Mesenchymal stem cell (in vitro differentiated cells and primary cell): Measurements from ENCODE around the gene POFUT2.

Experiments used
- DNase-seq: peaks from one replicate; pipeline ENCODE4 v3.0.0-alpha.2; 2013
- H2AFZ ChIP-seq: one replicate; pipeline ENCODE4 v1.6.1; 2013; ENCODE audit warnings: low read depth, mild to moderate bottlenecking, control low read depth, inconsistent platforms, low read length, moderate library complexity
- H2AK5ac ChIP-seq: 2 replicates; pipeline ENCODE4 v1.6.1; 2013; ENCODE audit warnings: low read length, moderate library complexity, mild to moderate bottlenecking, inconsistent platforms; ENCODE audit not compliant: severe bottlenecking
- H2BK120ac ChIP-seq: one replicate; pipeline ENCODE4 v1.6.1; 2013; ENCODE audit warnings: low read depth, mild to moderate bottlenecking, inconsistent platforms, low read length, moderate library complexity
- H2BK12ac ChIP-seq, 2 experiments: one replicate each; pipeline ENCODE4 v1.6.1; 2013; ENCODE audit warnings: inconsistent platforms in 2 of 2, low read length in 2 of 2, mild to moderate bottlenecking in 2 of 2, moderate library complexity in 2 of 2, control low read depth in 1 of 2
- H2BK15ac ChIP-seq: one replicate; pipeline ENCODE4 v1.6.1; 2013; ENCODE audit warnings: mild to moderate bottlenecking, low read depth, inconsistent platforms; ENCODE audit not compliant: poor library complexity, severe bottlenecking
- H2BK5ac ChIP-seq: 2 replicates; pipeline ENCODE4 v1.6.1; 2013; ENCODE audit warnings: low read depth, mild to moderate bottlenecking, low read length, control low read depth, inconsistent platforms; ENCODE audit not compliant: poor library complexity, severe bottlenecking
- H3K14ac ChIP-seq, 2 experiments: one replicate each; pipeline ENCODE4 v1.6.1; 2013; ENCODE audit warnings: inconsistent platforms in 2 of 2, low read length in 2 of 2, control low read depth in 1 of 2, mild to moderate bottlenecking in 1 of 2, moderate library complexity in 1 of 2
- H3K18ac ChIP-seq, 2 experiments: one replicate each; pipeline ENCODE4 v1.6.1; 2013; ENCODE audit warnings: inconsistent platforms in 2 of 2, low read length in 2 of 2, control low read depth in 1 of 2, low read depth in 1 of 2, mild to moderate bottlenecking in 1 of 2
- H3K23ac ChIP-seq, 2 experiments: one replicate each; pipeline ENCODE4 v1.6.1; 2013; ENCODE audit warnings: inconsistent platforms in 2 of 2, low read length in 2 of 2, mild to moderate bottlenecking in 2 of 2, moderate library complexity in 2 of 2, control low read depth in 1 of 2
- H3K27ac ChIP-seq: 2 replicates; pipeline ENCODE4 v1.5.1; 2013; ENCODE audit warnings: mild to moderate bottlenecking, moderate library complexity, low read length, control low read depth, inconsistent platforms; ENCODE audit not compliant: poor library complexity, severe bottlenecking
- H3K27me3 ChIP-seq, 2 experiments: 2 replicates each; pipeline versions ENCODE4 v1.6.1 to v1.7.0; 2013; ENCODE audit warnings: low read length in 2 of 2, mild to moderate bottlenecking in 2 of 2, moderate library complexity in 2 of 2, control low read depth in 1 of 2, inconsistent platforms in 1 of 2; ENCODE audit not compliant: control insufficient read depth in 1 of 2, insufficient read depth in 1 of 2
- H3K36me3 ChIP-seq, 2 experiments: 2 replicates each; pipeline versions ENCODE4 v1.6.1 to v1.7.0; 2013; ENCODE audit warnings: low read length in 2 of 2, control low read depth in 1 of 2, inconsistent platforms in 1 of 2, low read depth in 1 of 2, mild to moderate bottlenecking in 1 of 2; ENCODE audit not compliant: insufficient read depth in 2 of 2, control insufficient read depth in 1 of 2
- H3K4ac ChIP-seq, 2 experiments: one replicate each; pipeline ENCODE4 v1.6.1; 2013; ENCODE audit warnings: inconsistent platforms in 2 of 2, low read length in 2 of 2, mild to moderate bottlenecking in 2 of 2, moderate library complexity in 2 of 2, control low read depth in 1 of 2, low read depth in 1 of 2
- H3K4me1 ChIP-seq: 2 replicates; pipeline ENCODE4 v1.6.1; 2013; ENCODE audit warnings: low read depth, low read length, control low read depth; ENCODE audit not compliant: control insufficient read depth, insufficient read depth
- H3K4me2 ChIP-seq: 2 replicates; pipeline ENCODE4 v1.6.1; 2013; ENCODE audit warnings: low read length, mild to moderate bottlenecking, inconsistent platforms; ENCODE audit not compliant: poor library complexity, severe bottlenecking
- H3K4me3 ChIP-seq, 2 experiments: 2 replicates each; pipeline versions ENCODE4 v1.5.1 to v1.7.0; 2013; ENCODE audit warnings: low read length in 2 of 2, mild to moderate bottlenecking in 2 of 2, control low read depth in 1 of 2, low read depth in 1 of 2; ENCODE audit not compliant: insufficient read depth in 1 of 2
- H3K79me1 ChIP-seq: replicated peaks from 2 replicates; pipeline ENCODE4 v1.6.1; 2013; ENCODE audit warnings: mild to moderate bottlenecking, control low read depth, low read length, inconsistent platforms; ENCODE audit not compliant: poor library complexity, severe bottlenecking
- H3K9ac ChIP-seq: 2 replicates; pipeline ENCODE4 v1.7.0; 2013; ENCODE audit warnings: mild to moderate bottlenecking, low read length, moderate library complexity
- H3K9me3 ChIP-seq: 2 replicates; pipeline ENCODE4 v1.7.0; 2013; ENCODE audit warnings: mild to moderate bottlenecking, low read length; ENCODE audit not compliant: control insufficient read depth
- H4K8ac ChIP-seq: one replicate; pipeline ENCODE4 v1.6.1; 2013; ENCODE audit warnings: inconsistent platforms, mild to moderate bottlenecking, low read length, moderate library complexity
- H4K91ac ChIP-seq: one replicate; pipeline ENCODE4 v1.6.1; 2013; ENCODE audit warnings: mild to moderate bottlenecking, low read length, inconsistent platforms
- WGBS: methylation state at CpG from one replicate; pipeline ENCODE4 v1.1.7; 2013; ENCODE audit warnings: mixed read lengths; 5-methylcytosine and 5-hydroxymethylcytosine counted together

POFUT2 gene

GRCh38 chr21:45234965-45235364 lies 52.7 kb downstream of the POFUT2 start:
- no peak overlapping the region for H3K14ac ChIP-seq

GRCh38 chr21:45234127-45234526 lies 53.6 kb downstream of the POFUT2 start:
- Histone ChIP-seq H2BK5ac (no peak overlapping the region), H3K27me3 (peaks cover 0 to 78% of the 10 kb centered on the region in 2 experiments), H3K79me1 (no peaks in the 10 kb centered on the region), H3K18ac (no peak overlapping the region), H2AFZ (no peak overlapping the region), H3K4ac (no peak overlapping the region), H2BK12ac (no peak overlapping the region), H2BK15ac (no peak overlapping the region), H3K4me1 (peaks cover 2% of the 10 kb centered on the region), H3K27ac (no peak overlapping the region), H2BK120ac (no peak overlapping the region), H3K14ac (no peak overlapping the region), H3K9me3 (peaks cover 11% of the 10 kb centered on the region), H3K4me3 (no peak overlapping the region), H4K91ac (no peak overlapping the region), H3K23ac (no peak overlapping the region), H3K36me3 (no peaks in the 10 kb centered on the region), H4K8ac (no peak overlapping the region), H2AK5ac (no peak overlapping the region), H3K4me2 (no peak overlapping the region), H3K9ac (no peak overlapping the region)
- no peak for DNase-seq
- 96% methylated on average over 28 of the region's 28 CpGs for WGBS

More at GRCh38 chr21:45234965-45235364, 52.7 kb downstream of the POFUT2 start:
- no peaks in the 10 kb centered on the region for H3K79me1 ChIP-seq
- no peak overlapping the region for H4K91ac ChIP-seq
- no peak overlapping the region for H3K4me2 ChIP-seq
- peaks cover 11% of the 10 kb centered on the region for H3K9me3 ChIP-seq
- H2AFZ ChIP-seq, result no peak overlapping the region
- H2BK120ac ChIP-seq, result no peak overlapping the region
- H2BK15ac ChIP-seq, result no peak overlapping the region
- no peak overlapping the region for H2BK12ac ChIP-seq
- no peak overlapping the region for H3K9ac ChIP-seq
- no peak overlapping the region for H2AK5ac ChIP-seq
- WGBS, result 89% methylated on average over 7 of the region's 8 CpGs
- H4K8ac ChIP-seq, result peak overlapping the region; percentile 12
- no peak overlapping the region for H3K27ac ChIP-seq
- H3K4ac ChIP-seq, result no peak overlapping the region
- no peak overlapping the region for H3K23ac ChIP-seq
- H3K18ac ChIP-seq, result no peak overlapping the region
- H2BK5ac ChIP-seq, result no peak overlapping the region
- peaks cover 0 to 78% of the 10 kb centered on the region in 2 experiments for H3K27me3 ChIP-seq
- no peak for DNase-seq
- no peaks in the 10 kb centered on the region for H3K4me1 ChIP-seq
- no peak overlapping the region for H3K4me3 ChIP-seq
- H3K36me3 ChIP-seq, result no peaks in the 10 kb centered on the region

GRCh38 chr21:45231705-45232104 lies 56.0 kb downstream of the POFUT2 start:
- Histone ChIP-seq H3K79me1 (no peaks in the 10 kb centered on the region), H2BK5ac (no peak overlapping the region), H3K36me3 (no peaks in the 10 kb centered on the region), H3K18ac (no peak overlapping the region), H2AK5ac (no peak overlapping the region), H3K4me2 (no peak overlapping the region), H2BK15ac (no peak overlapping the region), H3K9me3 (peaks cover under 1% of the 10 kb centered on the region), H3K4ac (no peak overlapping the region), H3K9ac (no peak overlapping the region), H2BK120ac (no peak overlapping the region), H3K27me3 (peaks cover 0 to 66% of the 10 kb centered on the region in 2 experiments), H3K27ac (no peak overlapping the region), H3K23ac (no peak overlapping the region), H2BK12ac (no peak overlapping the region), H2AFZ (no peak overlapping the region), H3K4me3 (no peak overlapping the region), H3K14ac (no peak overlapping the region), H4K8ac (no peak overlapping the region), H4K91ac (no peak overlapping the region), H3K4me1 (peaks cover 17% of the 10 kb centered on the region)
- WGBS, result 95% methylated on average over 2 of the region's 3 CpGs
- DNase-seq, result no peak

GRCh38 chr21:45228656-45229240 lies 58.9 kb downstream of the POFUT2 start:
- H3K79me1 ChIP-seq, result no peaks in the 10 kb centered on the region
- no peak overlapping the region for H3K4me2 ChIP-seq
- no peak overlapping the region for H3K9ac ChIP-seq
- no peak overlapping the region for H3K4ac ChIP-seq
- peak overlapping the region; percentile 92 for H3K27ac ChIP-seq
- H2BK5ac ChIP-seq, result no peak overlapping the region
- no peak overlapping the region for H3K4me3 ChIP-seq
- peak overlapping the region; percentile 4 for H2AK5ac ChIP-seq
- peak overlapping the region in 1 of 2 experiments; percentile 65 for H3K23ac ChIP-seq
- peak overlapping the region; percentile 35 for H4K8ac ChIP-seq
- H2BK15ac ChIP-seq, result no peak overlapping the region
- H3K27me3 ChIP-seq, result peaks cover 0 to 58% of the 10 kb centered on the region in 2 experiments
- no peak for DNase-seq
- H2BK12ac ChIP-seq, result peak overlapping the region in 1 of 2 experiments; percentile 54
- H3K4me1 ChIP-seq, result peaks cover 23% of the 10 kb centered on the region
- peak overlapping the region in 1 of 2 experiments; percentile 74 for H3K18ac ChIP-seq
- H4K91ac ChIP-seq, result no peak overlapping the region
- WGBS, result 89% methylated on average over 2 of the region's 3 CpGs
- H3K14ac ChIP-seq, result no peak overlapping the region
- H2BK120ac ChIP-seq, result no peak overlapping the region
- H3K9me3 ChIP-seq, result no peaks in the 10 kb centered on the region
- H3K36me3 ChIP-seq, result peaks cover 0 to 1% of the 10 kb centered on the region in 2 experiments
- no peak overlapping the region for H2AFZ ChIP-seq
